Panc1 (cell line): Measurements from ENCODE around the gene HLA-DQB1. TPM values are rescaled to one million over a fixed set of nuclear protein-coding genes. Genes with fewer than 3 reads are reported as not detected.

ENCODE experiments used
- ATAC-seq: fragments of 200-7000 bp; cut with Tn5 transposase; 2 replicates; pipeline ENCODE4 v1.9.1; 2020; ENCODE audit warnings: mild to moderate bottlenecking, moderate library complexity
- BruUV-seq: library from RNA; stranded (reverse); fragments of 400-500 nt; replicated peaks from 2 replicates; lab custom pipeline; 2021; lab: Mats Ljungman, UMichigan
- CTCF ChIA-PET: fragments of 300-600 bp; sonication (Branson Sonifier 250); formaldehyde crosslinking; loops from one replicate; lab custom pipeline; 2022; ENCODE audit warnings: antibody characterized with exemption; lab: Charles Lee
- POLR2A ChIA-PET: fragments of 300-600 bp; sonication (Branson Sonifier 250); formaldehyde crosslinking; loops from one replicate; lab custom pipeline; 2022; ENCODE audit warnings: antibody characterized with exemption; lab: Charles Lee
- DNase-seq: peaks from one replicate; pipeline ENCODE4 v3.0.0-alpha.2; 2010; ENCODE audit warnings: low read depth, low spot score
- H3K27ac ChIP-seq: 2 replicates; pipeline ENCODE4 v1.5.1; 2011; ENCODE audit warnings: mild to moderate bottlenecking, low read length, inconsistent platforms
- H3K27me3 ChIP-seq: fragments of 200-500 bp; sonication (Bioruptor generic); 2 replicates; pipeline ENCODE4 v1.6.0; 2014; ENCODE audit warnings: low read length, inconsistent platforms; ENCODE audit not compliant: control insufficient read depth, insufficient read depth
- H3K36me3 ChIP-seq: fragments of 200-500 bp; sonication (Bioruptor generic); 2 replicates; pipeline ENCODE4 v1.5.1; 2014; ENCODE audit warnings: inconsistent platforms, mild to moderate bottlenecking, low read length, moderate library complexity; ENCODE audit not compliant: control insufficient read depth, insufficient read depth
- H3K4me1 ChIP-seq: 2 replicates; pipeline ENCODE4 v1.5.1; 2011; ENCODE audit warnings: inconsistent platforms, mild to moderate bottlenecking, low read length, moderate library complexity; ENCODE audit not compliant: control insufficient read depth, insufficient read depth
- H3K4me3 ChIP-seq, 2 experiments: 2 replicates each; pipeline ENCODE4 v1.5.1; 2011 to 2012; ENCODE audit warnings: low read depth in 2 of 2, low read length in 2 of 2, mild to moderate bottlenecking in 2 of 2, inconsistent platforms in 1 of 2, moderate library complexity in 1 of 2
- H3K9me3 ChIP-seq: fragments of 200-500 bp; sonication (Bioruptor generic); 2 replicates; pipeline ENCODE4 v1.5.1; 2014; ENCODE audit warnings: low read depth, mild to moderate bottlenecking, inconsistent platforms, low read length, moderate library complexity; ENCODE audit not compliant: control insufficient read depth, insufficient read depth
- POLR2AphosphoS5 ChIP-seq: IDR thresholded peaks from 2 replicates; pipeline ENCODE4 v1.6.1; 2012; ENCODE audit warnings: mild to moderate bottlenecking, low read depth, low read length, moderate library complexity
- REST ChIP-seq, 2 experiments: IDR thresholded peaks; 2 replicates each; pipeline ENCODE4 v1.6.1; 2011 to 2012; ENCODE audit warnings: low read depth in 2 of 2, control low read depth in 1 of 2, low read length in 1 of 2, mild to moderate bottlenecking in 1 of 2, moderate library complexity in 1 of 2; ENCODE audit not compliant: insufficient read depth in 1 of 2
- SIN3A ChIP-seq: IDR thresholded peaks from 2 replicates; pipeline ENCODE4 v1.6.1; 2012; ENCODE audit warnings: low read depth, mild to moderate bottlenecking, low read length, moderate library complexity, borderline replicate concordance; ENCODE audit not compliant: insufficient read depth
- TCF7L2 ChIP-seq: IDR thresholded peaks from 2 replicates; pipeline ENCODE4 v1.6.1; 2011; ENCODE audit warnings: mild to moderate bottlenecking, low read depth, low read length, inconsistent platforms
- in situ Hi-C: cut with HindIII; loops from 2 replicates; pipeline ENCODE4 v1.10.0; 2016; ENCODE audit warnings: low sequenced_read_pairs, low pct_unique_long_range_greater_than_20kb
- intact Hi-C: fragments of 100-400 bp; cut with micrococcal nuclease; formaldehyde crosslinking; loops from one replicate; pipeline ENCODE4 v1.10.0; 2022; ENCODE audit not compliant: unreplicated experiment
- total RNA-seq: library from RNA; stranded (reverse); gene quantifications from one replicate; pipeline ENCODE4 v1.2.1, GENCODE V29; 2021; ENCODE audit not compliant: unreplicated experiment
- TF ChIP-seq, protein P1 (sequence below): fragments of 450-650 bp; IDR thresholded peaks from 2 replicates; pipeline ENCODE4 v1.5.1; 2017; ENCODE audit warnings: mild to moderate bottlenecking

The HLA-DQB1 gene
- total RNA-seq, 1 experiment from 2014 or later = 0.51 TPM

GRCh38 chr6:32613475-32613874 is 53.0 kb downstream of the HLA-DQB1 start:
- Histone ChIP-seq H3K9me3 (no peaks in the 10 kb centered on the region), H3K27me3 (peaks cover 8% of the 10 kb centered on the region; the same call in 1 of the 2 replicates), H3K27ac (no peak overlapping the region), H3K4me3 (no peak overlapping the region), H3K36me3 (no peaks in the 10 kb centered on the region), H3K4me1 (no peaks in the 10 kb centered on the region; the same call in 1 of the 2 replicates)
- intact Hi-C loops = no loop called here
- no peak for DNase-seq
- ATAC-seq = no peak
- ChIA-PET POLR2A (no interaction called here), CTCF (no interaction called here)
- no TSS peak for BruUV-seq
- in situ Hi-C loops = no loop called here
- TF ChIP-seq REST (IDR thresholded peaks at IDR 0.05; ENCODE audit: insufficient read depth in 1 of 2, low read depth in 2 of 2, low read length in 1 of 2) = no peak
- no peak for TF ChIP-seq SIN3A
- no peak for TF ChIP-seq POLR2AphosphoS5
- no peak for TF ChIP-seq TCF7L2
- TF ChIP-seq, protein P1, sequence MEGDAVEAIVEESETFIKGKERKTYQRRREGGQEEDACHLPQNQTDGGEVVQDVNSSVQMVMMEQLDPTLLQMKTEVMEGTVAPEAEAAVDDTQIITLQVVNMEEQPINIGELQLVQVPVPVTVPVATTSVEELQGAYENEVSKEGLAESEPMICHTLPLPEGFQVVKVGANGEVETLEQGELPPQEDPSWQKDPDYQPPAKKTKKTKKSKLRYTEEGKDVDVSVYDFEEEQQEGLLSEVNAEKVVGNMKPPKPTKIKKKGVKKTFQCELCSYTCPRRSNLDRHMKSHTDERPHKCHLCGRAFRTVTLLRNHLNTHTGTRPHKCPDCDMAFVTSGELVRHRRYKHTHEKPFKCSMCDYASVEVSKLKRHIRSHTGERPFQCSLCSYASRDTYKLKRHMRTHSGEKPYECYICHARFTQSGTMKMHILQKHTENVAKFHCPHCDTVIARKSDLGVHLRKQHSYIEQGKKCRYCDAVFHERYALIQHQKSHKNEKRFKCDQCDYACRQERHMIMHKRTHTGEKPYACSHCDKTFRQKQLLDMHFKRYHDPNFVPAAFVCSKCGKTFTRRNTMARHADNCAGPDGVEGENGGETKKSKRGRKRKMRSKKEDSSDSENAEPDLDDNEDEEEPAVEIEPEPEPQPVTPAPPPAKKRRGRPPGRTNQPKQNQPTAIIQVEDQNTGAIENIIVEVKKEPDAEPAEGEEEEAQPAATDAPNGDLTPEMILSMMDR = no peak

- POLR2A ChIA-PET = no interaction called here
- Histone ChIP-seq H3K9me3 (no peaks in the 10 kb centered on the region), H3K27me3 (peaks cover 8% of the 10 kb centered on the region; the same call in 1 of the 2 replicates), H3K4me3 (no peak overlapping the region), H3K4me1 (no peaks in the 10 kb centered on the region; the same call in 1 of the 2 replicates), H3K36me3 (no peaks in the 10 kb centered on the region), H3K27ac (no peak overlapping the region)
- no peak for DNase-seq
- no TSS peak for BruUV-seq
- no peak for TF ChIP-seq TCF7L2
- TF ChIP-seq POLR2AphosphoS5 = no peak
- TF ChIP-seq REST (IDR thresholded peaks at IDR 0.05; ENCODE audit: insufficient read depth in 1 of 2, low read depth in 2 of 2, low read length in 1 of 2) = no peak
- TF ChIP-seq, protein P1 = no peak
- no peak for TF ChIP-seq SIN3A
- intact Hi-C loops = no loop called here
- in situ Hi-C loops = no loop called here
- CTCF ChIA-PET = no interaction called here
- no peak for ATAC-seq
Observed at GRCh38 chr6:32610682-32611296, 55.7 kb downstream of the HLA-DQB1 start.
